Activated T-cell treated with anti-CD3 and anti-CD28 coated beads for 24 hours (primary cell): ENCODE measurements around the gene SLC29A1.

ENCODE experiments used
- DNase-seq: peaks from one replicate; pipeline ENCODE4 v3.0.0-alpha.2; 2020; ENCODE audit warnings: low read depth

The SLC29A1 gene

DNA sequence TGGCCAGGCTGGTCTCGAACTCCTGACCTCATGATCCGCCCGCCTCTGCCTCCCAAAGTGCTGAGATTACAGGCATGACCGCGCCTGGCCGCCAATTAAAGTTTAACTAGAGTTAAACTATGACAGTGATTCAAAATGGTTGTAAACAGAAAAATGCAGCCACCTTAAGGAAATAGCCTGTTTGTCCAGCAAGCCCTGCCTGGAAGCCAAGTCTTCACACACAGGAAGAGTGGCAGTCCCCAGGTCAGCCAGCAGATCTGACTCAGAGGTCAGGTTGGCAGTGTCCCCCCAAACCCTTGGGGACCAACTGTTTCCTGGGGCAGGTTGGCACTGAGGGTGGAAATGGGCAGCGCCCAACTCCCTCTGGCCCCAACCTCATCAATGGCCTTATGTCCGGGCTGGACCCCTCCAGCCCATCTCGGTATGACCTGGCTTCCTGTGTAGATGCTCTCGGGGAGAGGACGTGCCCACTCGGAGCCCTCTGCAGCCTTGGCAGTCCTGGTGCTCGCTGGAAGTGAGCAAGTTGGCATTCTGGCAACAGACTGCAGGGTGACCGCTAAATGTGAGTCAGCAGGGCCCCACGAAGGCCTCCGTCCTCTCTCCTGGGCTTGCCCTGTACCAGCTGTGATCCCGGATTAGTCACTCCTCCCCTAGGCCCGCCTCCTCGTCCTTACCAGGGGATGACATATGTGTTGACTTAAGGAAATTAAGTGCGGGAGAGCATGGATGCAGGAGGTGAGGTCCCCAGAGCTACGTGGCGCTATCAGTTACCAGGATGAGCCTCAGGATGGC lies 13.8 kb downstream of the SLC29A1 start:
- DNase-seq = peak; percentile 63

DNA sequence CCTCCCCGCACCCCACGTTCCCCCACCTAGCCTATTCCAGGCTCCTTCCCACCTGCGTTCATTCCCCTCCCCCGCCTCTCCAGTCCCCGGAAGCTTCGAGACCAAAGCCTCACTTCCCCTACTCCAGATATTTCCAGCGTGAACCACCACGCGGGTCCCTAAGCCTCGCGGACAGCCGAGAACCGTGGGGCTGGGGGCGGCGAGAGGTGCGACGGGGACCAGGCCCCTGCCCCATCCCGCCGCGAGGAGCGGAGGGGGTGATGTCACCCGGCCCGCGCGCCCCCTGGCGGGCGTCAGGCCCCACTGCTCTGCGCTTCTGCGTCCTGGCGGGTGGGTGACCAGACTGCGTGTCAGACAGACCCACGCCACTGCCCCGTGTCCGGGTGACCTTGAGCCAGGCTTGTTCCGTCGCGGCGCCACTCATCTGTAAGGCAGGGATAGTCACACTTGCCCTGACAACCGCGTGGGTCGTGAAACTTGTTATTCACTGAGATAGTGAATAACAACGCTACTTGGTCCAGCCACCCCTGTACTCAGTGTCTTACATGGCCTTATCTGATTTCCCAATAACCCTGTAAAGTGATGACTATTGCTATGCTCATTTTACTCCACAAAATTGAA lies 14.5 kb downstream of the SLC29A1 start:
- peak; percentile 67 for DNase-seq

DNA sequence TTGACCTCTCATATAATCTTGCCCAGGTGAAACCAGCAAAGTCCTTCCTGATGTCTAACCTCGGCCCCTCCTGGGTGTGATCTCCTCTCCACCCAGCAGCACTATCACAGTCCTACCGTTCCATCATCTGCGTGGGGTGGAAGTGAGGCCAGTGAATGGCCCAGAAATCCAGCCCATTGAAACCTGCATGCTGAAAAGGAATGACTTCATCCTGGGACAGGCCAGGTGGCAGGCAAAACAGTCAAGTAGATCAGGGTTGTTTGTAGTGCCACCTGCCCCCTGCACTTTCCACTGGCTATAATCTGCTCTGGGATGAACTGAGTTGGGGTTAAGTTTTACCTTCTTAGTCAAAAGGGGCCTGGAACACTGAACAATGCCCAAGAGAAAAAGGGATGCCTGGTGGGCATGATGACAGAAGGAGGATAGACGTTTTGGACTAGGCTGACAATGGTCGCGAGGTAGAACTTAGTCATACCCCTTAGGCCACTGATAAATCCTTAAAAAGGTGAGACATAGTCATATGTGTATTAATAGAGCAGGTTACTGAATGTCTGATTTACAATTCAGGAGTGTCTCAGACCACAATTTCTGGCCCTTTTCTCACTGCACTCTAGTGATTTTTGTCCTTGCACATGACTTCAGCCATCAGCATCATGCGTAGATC lies 15.4 kb downstream of the SLC29A1 start:
- DNase-seq = no peak

GRCh38 chr6:44243345-44243744 lies 19.9 kb downstream of the SLC29A1 start:
- no peak for DNase-seq

GRCh38 chr6:44245391-44245911 lies 22.1 kb downstream of the SLC29A1 start:
- no peak for DNase-seq

GRCh38 chr6:44245912-44246662 lies 22.7 kb downstream of the SLC29A1 start:
- DNase-seq = peak; percentile 84

- DNase-seq = peak; percentile 96
Observed at GRCh38 chr6:44246663-44247337, 23.4 kb downstream of the SLC29A1 start, which contains the start of gene HSP90AB1. Gene HSP90AB1, plus strand, starts transcription at chr6:44247101. Its CDS starts 1,529 bp downstream, at chr6:44248630.

DNA sequence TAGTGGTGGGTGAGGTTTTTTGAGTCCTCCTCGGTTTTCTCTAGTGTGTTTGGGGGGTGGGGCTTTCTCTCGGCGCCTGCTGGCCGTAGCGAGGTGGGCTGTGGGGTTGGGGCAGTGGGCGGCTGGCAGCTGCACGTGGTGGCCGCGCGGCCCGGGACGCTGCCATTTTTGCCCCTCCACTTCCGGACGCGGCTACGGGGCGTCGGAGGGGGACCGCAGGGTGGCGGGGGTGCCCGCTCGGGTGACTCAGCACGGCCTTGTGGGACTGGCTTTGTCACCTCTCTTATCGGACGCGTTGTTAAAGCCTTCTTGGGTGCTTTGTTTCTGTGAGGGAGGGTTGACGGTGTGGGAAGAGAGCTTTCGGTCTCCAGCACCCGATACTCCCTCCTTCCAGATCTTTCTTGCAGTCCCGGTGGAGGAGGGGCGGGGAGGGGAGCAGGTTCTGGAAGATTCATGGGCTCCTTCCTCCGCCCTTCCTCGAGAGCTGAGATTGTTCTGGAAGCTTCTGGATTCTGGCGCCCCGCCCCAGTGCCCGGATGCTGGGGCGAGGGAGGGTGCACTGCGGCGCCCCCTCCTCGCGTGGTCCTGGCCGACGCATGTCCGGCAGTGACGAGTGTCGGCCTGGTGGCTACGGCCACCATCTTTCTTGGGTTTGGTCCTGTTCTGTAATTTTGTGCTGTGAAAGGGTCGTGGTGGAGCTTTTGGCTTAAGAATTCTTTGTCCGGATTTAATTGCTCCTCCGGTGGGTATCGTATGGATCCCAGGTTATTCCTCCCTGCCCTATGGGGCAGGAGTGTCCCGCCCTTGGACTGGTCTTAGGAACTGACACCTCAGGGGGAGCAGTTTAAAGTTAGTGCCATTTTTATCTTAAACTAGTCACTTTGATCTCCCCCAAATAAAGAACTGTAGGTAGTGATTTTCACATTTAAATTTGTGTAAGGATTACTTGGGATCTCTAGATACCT lies 24.2 kb downstream of the SLC29A1 start:
- DNase-seq = peak; percentile 87

DNA sequence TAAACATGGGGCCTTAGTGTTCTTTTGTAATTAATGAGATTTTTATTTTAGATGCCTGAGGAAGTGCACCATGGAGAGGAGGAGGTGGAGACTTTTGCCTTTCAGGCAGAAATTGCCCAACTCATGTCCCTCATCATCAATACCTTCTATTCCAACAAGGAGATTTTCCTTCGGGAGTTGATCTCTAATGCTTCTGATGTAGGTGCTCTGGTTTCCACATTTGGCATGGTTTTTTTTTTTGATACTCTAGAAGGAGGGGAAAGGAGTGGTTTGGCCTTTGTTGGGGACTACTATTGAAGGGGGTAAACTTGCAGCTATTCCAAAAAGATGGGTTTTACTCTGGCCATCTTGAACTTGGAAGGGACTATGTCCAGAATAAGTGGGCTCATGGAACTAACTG lies 25.2 kb downstream of the SLC29A1 start:
- no peak for DNase-seq

DNA sequence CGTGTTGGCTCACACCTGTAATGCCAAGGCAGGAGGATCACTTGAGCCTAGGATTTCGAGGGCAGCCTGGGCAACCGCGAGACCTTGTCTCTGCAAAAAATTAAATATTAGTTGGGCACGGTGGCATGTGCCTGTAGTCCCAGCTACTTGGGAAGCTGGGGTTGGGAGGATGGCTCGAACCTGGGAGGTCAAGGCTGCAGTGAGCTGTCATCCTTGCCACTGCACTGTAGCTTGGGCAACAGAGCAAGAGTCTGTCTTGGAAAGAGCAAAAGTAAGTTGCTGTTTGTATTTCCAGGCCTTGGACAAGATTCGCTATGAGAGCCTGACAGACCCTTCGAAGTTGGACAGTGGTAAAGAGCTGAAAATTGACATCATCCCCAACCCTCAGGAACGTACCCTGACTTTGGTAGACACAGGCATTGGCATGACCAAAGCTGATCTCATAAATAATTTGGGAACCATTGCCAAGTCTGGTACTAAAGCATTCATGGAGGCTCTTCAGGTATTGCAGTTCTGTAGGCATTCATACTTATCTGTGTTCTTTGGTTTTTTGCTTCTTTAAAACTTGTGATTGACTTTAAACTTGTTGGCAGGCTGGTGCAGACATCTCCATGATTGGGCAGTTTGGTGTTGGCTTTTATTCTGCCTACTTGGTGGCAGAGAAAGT lies 25.8 kb downstream of the SLC29A1 start:
- no peak for DNase-seq

DNA sequence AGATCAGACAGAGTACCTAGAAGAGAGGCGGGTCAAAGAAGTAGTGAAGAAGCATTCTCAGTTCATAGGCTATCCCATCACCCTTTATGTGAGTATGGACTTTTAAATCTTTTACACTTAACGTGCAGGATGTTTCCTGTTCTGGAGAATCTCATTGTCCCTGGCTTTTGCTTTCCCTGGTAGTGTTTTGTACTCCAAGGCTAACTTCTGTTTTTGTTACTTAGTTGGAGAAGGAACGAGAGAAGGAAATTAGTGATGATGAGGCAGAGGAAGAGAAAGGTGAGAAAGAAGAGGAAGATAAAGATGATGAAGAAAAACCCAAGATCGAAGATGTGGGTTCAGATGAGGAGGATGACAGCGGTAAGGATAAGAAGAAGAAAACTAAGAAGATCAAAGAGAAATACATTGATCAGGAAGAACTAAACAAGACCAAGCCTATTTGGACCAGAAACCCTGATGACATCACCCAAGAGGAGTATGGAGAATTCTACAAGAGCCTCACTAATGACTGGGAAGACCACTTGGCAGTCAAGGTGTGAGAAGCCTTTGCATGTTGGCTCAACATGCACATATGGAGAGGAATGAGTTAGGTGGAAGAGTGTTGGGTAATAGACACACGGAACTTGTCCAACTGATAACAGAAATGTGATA lies 26.8 kb downstream of the SLC29A1 start:
- no peak for DNase-seq

DNA sequence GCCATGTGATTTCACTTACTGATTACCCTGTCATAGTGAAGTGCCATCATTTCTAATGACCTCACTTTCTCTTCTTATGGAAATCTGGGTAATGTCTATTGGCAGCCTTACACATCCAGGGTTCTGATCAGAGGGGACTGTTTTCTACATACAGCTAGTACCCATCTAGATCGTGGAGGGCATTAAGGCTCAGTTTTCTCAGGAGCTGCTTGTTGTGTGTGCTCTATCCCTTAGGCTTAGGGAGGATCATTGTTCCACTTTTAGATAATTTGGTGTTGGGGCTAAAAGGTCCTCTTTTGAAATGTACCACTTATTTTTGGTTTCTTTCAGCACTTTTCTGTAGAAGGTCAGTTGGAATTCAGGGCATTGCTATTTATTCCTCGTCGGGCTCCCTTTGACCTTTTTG lies 27.3 kb downstream of the SLC29A1 start:
- no peak for DNase-seq

DNA sequence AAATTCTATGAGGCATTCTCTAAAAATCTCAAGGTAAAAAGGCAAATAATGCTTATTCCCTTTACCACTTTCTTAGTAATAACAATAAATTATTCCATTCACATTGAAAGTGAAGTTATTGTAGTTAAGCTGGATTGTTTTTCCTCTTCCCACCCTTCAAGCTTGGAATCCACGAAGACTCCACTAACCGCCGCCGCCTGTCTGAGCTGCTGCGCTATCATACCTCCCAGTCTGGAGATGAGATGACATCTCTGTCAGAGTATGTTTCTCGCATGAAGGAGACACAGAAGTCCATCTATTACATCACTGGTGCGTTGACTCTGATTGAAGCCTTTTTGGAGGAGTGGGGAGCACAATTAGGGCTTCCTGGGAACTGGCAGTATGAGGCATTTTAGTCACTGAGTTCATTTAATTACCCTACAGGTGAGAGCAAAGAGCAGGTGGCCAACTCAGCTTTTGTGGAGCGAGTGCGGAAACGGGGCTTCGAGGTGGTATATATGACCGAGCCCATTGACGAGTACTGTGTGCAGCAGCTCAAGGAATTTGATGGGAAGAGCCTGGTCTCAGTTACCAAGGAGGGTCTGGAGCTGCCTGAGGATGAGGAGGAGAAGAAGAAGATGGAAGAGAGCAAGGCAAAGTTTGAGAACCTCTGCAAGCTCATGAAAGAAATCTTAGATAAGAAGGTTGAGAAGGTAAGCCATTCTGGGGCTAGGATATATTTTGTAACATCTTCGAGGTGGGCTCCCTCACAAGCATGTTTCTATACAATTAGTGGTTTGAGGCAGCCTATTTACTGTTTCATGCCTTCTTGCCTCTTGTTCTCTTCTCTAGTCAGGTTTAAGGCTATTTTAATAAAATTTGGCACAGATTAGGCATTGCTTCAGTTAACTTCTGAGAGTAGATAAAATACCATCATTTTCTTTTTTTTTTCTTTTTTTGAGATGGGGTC lies 28.5 kb downstream of the SLC29A1 start:
- DNase-seq = no peak

DNA sequence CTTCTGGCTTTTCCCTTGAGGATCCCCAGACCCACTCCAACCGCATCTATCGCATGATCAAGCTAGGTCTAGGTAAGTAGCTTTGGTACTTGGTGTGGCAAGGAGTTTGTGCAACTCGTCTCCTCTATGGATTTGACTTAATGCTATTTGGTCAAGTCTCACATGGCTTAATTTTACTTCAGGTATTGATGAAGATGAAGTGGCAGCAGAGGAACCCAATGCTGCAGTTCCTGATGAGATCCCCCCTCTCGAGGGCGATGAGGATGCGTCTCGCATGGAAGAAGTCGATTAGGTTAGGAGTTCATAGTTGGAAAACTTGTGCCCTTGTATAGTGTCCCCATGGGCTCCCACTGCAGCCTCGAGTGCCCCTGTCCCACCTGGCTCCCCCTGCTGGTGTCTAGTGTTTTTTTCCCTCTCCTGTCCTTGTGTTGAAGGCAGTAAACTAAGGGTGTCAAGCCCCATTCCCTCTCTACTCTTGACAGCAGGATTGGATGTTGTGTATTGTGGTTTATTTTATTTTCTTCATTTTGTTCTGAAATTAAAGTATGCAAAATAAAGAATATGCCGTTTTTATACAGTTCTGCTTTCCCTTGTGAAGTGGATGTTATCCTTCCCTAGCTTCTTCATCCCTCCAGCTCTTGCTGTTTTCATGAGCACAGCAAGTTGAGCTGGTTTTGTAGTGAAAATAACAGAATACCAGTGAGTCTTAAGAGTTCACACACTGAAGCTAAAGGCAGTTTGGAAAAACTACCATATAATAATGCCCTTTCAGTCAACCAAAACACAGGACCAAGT lies 30.1 kb downstream of the SLC29A1 start:
- peak; percentile 49 for DNase-seq

DNA sequence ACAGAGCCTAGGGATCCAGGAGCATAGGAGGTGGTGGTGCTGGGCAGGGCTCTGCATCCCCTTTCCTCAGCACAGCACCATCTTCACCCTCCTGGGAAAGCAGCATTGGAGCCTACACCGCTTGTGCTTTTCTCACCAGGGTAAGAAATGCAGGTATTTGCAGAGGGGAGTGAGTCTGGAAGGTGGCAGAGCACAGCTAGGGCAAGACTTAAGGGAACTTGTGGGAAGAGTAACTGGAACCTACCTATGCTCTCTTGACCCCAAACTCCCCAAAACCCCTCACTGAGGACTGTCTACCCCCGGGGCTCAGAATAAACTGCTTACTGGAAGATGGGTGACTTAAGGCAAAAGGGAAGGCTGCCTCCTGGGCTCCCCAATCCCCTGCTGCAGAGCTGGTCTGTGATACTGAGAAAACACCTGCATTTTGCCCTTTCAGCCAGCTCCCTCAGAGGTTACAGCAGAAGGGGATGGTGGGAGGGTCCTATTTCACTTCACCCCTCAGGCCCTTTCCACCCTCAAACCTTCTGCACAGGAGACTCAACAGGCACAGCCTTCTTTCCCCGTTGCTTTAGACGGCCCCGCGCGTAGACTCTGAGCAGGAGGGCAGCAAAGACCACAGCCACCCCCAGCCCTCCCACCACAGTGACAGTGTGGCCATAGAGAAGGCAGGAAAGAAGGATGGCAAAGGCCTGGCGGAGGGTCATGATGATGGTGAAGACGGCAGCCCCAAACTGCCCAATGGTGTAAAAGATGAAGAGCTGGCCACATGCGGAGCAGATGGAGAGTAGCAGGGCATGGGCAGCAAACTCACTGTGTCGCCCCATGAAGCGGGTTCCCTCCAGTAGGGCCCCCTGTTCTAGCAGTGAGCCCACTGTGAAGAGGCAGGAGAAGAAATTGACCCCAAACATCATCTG lies 31.1 kb downstream of the SLC29A1 start:
- no peak for DNase-seq
